DMS 273 (cell line): ENCODE measurements around the gene ABTB2.

Experiments used
- DNase-seq: peaks from one replicate; lab custom pipeline; 2025; ENCODE audit not compliant: unreplicated experiment; lab: John Stamatoyannopoulos, UW

ABTB2 gene

GRCh38 chr11:34344410-34344767 lies 13.4 kb downstream of the ABTB2 start:
- no peak for DNase-seq

DNA sequence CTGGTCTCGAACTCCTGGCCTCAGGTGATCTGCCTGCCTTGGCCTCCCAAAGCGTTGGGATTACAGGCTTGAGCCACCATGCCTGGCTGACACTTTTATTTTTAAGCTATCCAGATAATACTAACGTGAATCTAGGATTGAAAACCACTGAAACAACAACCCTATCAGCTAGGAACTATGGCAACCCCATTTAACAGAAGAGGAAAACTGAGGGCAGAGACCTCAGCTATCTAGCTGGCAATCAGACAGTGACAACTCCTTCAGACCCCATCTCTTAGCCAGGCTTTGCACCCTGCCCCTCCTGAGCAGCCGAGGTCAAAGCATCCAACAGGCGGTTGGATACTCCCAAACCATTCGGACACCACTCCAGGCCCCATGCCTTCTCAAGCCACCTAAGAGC lies 14.1 kb downstream of the ABTB2 start:
- no peak for DNase-seq

DNA sequence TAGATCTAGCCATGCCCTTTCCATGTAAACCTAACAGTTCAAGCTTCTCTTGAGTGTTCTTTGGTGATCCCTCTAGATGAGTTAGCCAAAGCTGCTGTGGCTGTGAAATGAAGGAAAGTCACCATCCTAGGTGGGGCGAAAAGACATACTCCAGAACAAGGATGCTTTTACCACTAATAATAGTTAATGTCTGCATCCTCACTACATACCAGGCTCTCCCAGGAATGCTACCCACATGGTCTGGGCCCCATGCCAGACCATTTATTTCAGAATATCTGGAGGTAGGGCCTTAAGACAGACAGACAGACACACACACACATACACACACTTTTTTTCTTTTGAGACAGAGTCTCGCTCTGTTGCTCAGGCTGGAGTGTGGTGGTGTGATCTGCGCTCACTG lies 14.7 kb downstream of the ABTB2 start:
- no peak for DNase-seq

- no peak for DNase-seq
These were observed 15.8 kb downstream of the ABTB2 start for GRCh38 chr11:34341931-34342533.

DNA sequence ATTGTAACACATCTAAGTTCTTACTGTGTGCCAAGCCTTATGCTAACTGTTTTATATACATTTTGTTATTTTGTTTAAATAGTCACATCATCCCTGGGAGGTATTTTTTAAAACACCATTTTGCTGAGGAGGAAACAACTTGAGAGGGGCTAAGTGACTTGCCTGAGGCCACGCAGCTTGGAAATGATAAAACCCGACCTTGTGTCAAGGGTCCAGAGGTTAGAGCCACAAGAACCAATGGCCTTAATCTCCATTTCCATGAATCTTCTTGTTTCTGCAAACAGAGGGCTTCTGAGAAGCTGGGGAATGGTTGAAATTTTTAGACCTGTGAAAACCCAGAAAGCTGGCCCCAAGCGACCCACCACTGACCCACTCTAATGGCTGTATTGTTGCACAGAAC lies 16.7 kb downstream of the ABTB2 start:
- DNase-seq, result no peak

GRCh38 chr11:34340653-34341052 lies 17.2 kb downstream of the ABTB2 start:
- DNase-seq, result no peak

DNA sequence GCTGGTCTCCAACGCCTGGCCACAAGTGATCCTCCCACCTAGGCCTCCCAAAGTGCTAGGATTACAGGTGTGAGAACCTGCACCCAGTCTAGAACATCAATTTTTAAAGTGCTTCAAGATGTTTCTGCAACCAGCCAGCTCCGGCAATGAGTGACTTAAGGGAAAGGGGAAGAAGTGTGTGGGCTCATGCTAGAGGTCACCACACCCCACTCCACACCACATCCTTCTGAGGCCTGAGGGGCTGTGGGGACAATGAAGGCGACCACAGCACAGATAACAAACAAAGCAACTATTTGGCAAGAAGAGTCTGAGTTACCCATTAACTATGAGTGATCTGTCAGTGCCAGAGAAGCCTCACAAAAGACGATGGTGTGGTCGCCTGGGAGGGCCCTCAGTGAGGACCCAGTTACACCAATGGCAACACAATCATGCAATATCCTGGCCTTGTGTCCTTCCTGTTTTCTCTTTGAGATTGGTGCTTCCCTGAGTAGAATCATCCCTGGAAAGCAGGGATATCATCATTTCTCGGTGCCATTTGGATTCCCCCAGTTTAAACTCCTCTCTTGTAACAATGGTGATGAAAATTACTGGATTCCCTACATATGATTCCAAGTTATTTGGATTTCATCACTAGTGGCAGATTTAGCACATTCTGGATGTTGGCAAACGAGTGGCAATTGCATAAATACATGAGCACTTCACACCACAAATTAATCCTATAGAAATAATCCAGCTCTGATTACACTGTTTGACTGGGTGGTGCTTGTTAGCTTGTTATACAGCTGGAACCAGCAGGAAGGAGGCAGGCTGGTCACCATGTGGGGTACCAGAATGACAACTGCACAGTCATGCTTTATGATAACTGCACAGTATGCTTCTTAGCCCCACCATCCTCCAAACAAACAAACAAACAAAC lies 18.4 kb downstream of the ABTB2 start:
- no peak for DNase-seq

DNA sequence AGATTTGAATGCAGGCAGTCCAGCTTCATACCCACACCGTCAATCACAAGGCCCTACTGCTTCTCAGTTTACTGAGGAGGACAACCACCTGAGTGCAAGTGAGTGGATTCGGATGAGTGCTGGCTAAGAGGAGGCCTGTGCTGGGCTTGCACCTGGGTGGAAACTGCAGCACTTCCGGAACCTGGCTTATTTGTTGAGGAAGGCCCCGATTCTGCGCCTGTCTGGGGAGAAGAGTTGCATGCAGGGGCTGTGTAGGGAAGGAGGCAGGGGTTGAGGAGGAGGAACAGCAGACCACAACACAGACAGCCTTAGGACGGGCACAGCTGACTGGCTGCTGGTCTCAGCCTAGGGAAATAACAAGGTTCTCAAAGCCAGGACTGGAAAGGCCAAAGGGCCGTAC lies 20.8 kb downstream of the ABTB2 start:
- no peak for DNase-seq

DNA sequence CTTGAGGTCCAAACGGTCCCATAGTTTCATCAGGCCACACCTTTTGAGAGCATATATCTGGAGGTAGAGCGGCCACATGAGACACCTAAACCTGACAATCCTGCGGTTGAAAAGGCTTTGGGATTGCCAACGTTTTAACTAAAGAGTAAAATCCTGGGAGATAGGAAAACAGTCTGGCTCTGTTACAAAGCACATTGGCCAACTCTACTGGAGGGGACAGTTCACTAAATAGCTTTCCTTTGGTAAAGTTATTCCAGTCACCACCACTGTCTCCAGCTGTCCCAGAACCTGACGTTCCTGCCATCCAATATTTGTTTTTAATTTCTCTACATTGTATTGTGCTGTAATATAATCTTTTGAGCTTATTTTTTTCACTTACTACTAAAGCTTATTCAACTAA lies 22.0 kb downstream of the ABTB2 start:
- DNase-seq, result no peak

- DNase-seq, result no peak
These were observed 22.5 kb downstream of the ABTB2 start for GRCh38 chr11:34335331-34335730.

DNA sequence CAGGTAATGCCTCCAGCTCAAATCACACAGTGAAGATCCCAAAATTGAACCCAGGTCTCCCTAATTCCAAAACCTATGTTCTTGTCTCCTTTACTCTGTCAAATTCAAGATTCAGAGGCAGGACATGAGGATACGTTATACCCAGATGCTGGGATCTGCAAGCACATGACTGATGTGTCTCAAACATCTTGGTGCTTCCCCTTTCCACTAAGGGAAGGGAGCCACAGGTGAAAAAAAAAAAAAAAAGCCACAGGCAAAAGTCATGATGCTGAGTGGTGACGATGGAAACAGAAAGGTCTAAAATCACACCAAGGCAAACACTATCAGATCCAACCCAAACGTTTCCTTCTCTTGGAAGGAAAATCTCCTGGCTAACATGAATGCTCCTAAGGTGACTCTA lies 24.0 kb downstream of the ABTB2 start:
- no peak for DNase-seq

DNA sequence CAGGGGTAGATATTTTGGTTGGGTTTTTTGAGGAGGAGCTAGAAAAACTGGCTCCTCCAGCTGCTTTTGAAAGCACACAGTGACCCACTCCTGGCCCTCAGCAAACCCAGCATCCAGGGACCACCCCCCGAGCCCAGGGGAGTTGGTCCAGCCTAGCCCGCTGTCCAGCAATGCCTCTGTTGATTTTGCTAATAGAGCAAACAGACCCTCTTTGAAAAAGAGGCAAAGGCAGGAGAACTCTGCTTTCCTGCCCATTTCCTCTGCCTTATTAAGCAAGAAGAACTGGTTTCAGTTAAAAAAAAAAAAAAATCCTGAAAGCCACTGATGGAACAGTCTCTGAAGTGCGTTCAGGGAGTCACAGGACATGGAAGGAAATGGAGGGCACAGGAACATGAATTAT lies 25.3 kb downstream of the ABTB2 start:
- no peak for DNase-seq

GRCh38 chr11:34331736-34332135 lies 26.1 kb downstream of the ABTB2 start:
- DNase-seq, result no peak

DNA sequence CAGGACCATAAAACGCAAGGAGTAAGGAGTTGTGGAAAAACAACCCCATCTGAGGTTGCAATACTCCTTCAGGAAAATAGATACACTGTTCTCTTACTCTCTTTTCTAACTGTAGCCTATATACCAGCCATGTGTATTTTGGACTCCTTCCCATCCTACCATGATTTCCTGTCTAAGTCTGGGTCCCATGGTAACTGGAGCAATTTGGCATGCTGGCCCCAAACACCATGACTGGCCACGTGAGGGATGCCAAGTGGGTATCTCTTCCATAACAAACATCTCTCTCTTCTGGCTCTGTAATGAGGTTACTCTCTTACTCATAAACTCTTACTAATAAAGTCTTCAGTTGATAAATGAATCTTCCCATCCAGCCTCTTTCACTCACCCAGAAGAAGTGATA lies 26.5 kb downstream of the ABTB2 start:
- DNase-seq, result peak; percentile 47

GRCh38 chr11:34330653-34331052 lies 27.2 kb downstream of the ABTB2 start:
- no peak for DNase-seq

GRCh38 chr11:34329876-34330275 lies 27.9 kb downstream of the ABTB2 start:
- DNase-seq, result no peak

DNA sequence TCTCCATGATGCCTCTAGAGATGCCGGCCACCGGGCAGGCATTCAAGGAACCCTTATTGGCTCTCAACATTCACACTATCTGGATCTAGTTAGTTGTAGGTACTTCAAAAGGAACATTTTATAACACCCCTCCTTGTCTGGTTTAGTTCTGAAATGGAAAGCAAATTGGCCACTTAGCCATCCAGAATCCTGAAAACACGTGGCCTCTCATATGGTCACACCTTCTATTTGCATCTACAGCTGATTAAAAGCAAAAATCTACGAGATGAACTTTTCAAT lies 29.2 kb downstream of the ABTB2 start:
- DNase-seq, result no peak

DNA sequence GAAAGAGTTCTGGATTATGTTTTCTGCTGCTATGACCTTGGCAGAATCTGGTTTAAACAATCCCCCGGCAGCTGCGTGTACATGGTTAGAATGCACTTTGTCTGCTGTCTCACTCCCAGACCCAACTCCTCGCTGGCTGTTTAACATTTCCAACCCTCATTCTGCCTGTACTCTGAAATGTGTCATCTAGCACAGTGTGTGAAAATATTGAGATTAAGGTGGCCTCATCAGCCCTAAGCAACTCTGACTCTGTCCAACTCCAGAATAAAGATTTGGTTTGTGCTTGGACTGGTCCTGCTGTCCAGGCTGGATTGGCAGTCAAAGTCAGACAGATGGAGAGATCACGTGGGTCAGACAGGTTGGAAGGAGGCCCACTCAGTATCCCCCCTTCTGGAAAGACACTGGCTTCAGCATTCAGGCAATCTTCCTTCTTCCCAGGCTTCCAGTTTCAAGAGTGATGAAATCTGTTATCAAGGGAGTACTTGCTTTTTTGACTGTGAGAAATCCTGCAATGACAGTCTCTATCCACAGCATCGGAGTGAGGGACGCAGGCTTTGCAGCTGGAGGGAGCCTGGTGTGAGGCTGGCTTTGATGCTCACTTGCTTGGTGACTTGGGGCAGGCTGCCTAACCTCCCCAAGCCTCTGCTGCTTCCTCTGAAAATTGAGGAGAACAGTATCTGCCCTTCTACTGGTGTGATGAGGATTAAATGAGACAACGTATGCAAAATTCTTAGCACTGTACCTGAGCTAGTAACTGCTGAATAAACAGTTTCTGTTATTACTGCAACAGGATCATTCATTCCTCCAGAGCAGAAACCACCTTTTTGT lies 29.8 kb downstream of the ABTB2 start:
- peak; percentile 78 for DNase-seq

GRCh38 chr11:34324466-34324865 lies 33.3 kb downstream of the ABTB2 start:
- DNase-seq, result no peak

GRCh38 chr11:34323601-34324000 lies 34.2 kb downstream of the ABTB2 start:
- DNase-seq, result no peak

DNA sequence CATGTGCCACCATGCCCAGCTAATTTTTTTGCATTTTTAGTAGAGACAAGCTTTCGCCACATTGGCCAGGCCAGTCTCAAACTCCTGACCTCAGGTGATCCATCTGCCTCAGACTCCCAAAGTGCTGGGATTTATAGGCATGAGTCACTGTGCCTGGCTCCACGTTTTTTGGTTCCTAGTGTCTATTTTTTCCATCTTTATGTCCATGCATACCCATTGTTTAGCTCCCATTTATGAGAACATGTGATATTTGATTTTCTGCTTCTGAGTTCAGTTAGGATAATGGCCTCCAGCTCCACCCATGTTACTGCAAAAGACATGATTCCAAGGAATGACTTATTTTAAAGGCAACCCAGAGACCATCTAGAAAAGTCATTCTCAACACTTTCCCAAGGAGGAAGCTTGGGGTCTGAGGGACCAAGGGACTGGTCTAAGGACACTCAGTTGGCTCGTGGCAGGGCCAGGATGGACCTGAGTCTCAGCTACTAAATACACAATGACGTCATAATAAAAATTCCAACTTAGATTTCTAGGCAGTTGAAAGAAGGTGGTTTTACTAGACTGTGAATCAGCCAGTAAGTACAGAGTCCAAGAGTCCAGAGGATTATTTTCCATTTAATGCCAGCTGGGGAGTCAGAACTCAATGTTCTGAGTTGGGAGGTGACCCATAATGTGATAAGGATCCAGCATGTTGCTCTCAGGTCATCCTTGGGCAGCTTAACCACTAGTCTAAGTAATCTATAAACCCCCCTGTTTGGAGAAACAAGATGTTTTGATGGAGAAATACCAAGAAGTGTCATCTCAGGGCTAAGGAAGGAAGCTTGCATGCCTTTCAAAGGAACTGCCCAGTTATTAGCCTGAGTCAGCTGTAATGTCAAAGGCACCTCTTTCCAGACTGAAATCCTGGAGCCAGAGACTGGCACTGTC lies 39.4 kb downstream of the ABTB2 start:
- DNase-seq, result no peak
